NCI-H526 (cell line): ENCODE results near the gene DLG1.
A peak's percentile ranks its signal among the peaks of the same experiment; 100 is the strongest.

ENCODE experiments used
- DNase-seq, 2 experiments: peaks; one replicate each; lab custom pipeline; 2025; lab: John Stamatoyannopoulos, UW

DLG1 gene

GRCh38 chr3:197317250-197317963, 19.0 kb upstream of the DLG1 start:
- no peak for DNase-seq

GRCh38 chr3:197312431-197312830, 14.0 kb upstream of the DLG1 start:
- DNase-seq: no peak

GRCh38 chr3:197311591-197311990, 13.2 kb upstream of the DLG1 start:
- DNase-seq: no peak

GRCh38 chr3:197309528-197310361, 11.3 kb upstream of the DLG1 start:
- no peak for DNase-seq

GRCh38 chr3:197308591-197308990, 10.2 kb upstream of the DLG1 start:
- no peak for DNase-seq

- DNase-seq: no peak
Measured at GRCh38 chr3:197306374-197307086, 8.1 kb upstream of the DLG1 start.

- DNase-seq: peak in 1 of 2 experiments; percentile 14
Measured at GRCh38 chr3:197305854-197306253, 7.4 kb upstream of the DLG1 start.

- DNase-seq: no peak
Measured at GRCh38 chr3:197303452-197303851, 5.0 kb upstream of the DLG1 start.

- no peak for DNase-seq
Measured at GRCh38 chr3:197302696-197303341, 4.4 kb upstream of the DLG1 start.

GRCh38 chr3:197302033-197302432, 3.6 kb upstream of the DLG1 start:
- no peak for DNase-seq

GRCh38 chr3:197300361-197300760, 1.9 kb upstream of the DLG1 start:
- DNase-seq: no peak

GRCh38 chr3:197298945-197299854, 788 bp upstream of the DLG1 start:
- peak; percentile 75 to 87 for DNase-seq

- peak; percentile 80 to 94 for DNase-seq
Measured at GRCh38 chr3:197297476-197298340, 704 bp downstream of the DLG1 start.

GRCh38 chr3:197297002-197297401, 1.4 kb downstream of the DLG1 start:
- DNase-seq: peak in 1 of 2 experiments; percentile 38

- DNase-seq: no peak
Measured at GRCh38 chr3:197296545-197296944, 1.9 kb downstream of the DLG1 start.

- DNase-seq: no peak
Measured at GRCh38 chr3:197295871-197296270, 2.5 kb downstream of the DLG1 start.

GRCh38 chr3:197293605-197294237, 4.7 kb downstream of the DLG1 start:
- no peak for DNase-seq

GRCh38 chr3:197292648-197293047, 5.8 kb downstream of the DLG1 start:
- DNase-seq: no peak

GRCh38 chr3:197292083-197292646, 6.2 kb downstream of the DLG1 start:
- DNase-seq: no peak
